Keratinocyte (primary cell): Measurements from ENCODE around the gene NCOA4. TPM values are rescaled to one million over a fixed set of nuclear protein-coding genes. Genes with fewer than 3 reads are reported as not detected.

ENCODE experiments used
- DNase-seq: peaks from one replicate; pipeline ENCODE4 v3.0.0-alpha.2; 2011; ENCODE audit warnings: low read depth, missing footprints, low spot score
- FAIRE-seq: peaks from 2 replicates; lab custom pipeline; 2011; peaks lifted over from hg19 to GRCh38; lab: Jason Lieb, UNC
- H2AFZ ChIP-seq: 2 replicates; pipeline ENCODE4 v1.6.0; 2012; ENCODE audit warnings: low read length, control low read depth, inconsistent platforms; ENCODE audit not compliant: control insufficient read depth
- H3K27ac ChIP-seq: 2 replicates; pipeline ENCODE4 v1.5.1; 2011; ENCODE audit warnings: low read length; ENCODE audit not compliant: control insufficient read depth, insufficient read depth
- H3K27me3 ChIP-seq: 3 replicates; pipeline ENCODE4 v1.6.0; 2011; ENCODE audit warnings: low read length; ENCODE audit not compliant: control insufficient read depth, insufficient read depth; ENCODE audit errors: extremely low read depth
- H3K36me3 ChIP-seq, 2 experiments: 2 replicates in 1 of 2; 3 replicates in 1 of 2; pipeline ENCODE4 v1.5.1; 2011; ENCODE audit warnings: low read length in 2 of 2, mild to moderate bottlenecking in 1 of 2; ENCODE audit not compliant: control insufficient read depth in 2 of 2, insufficient read depth in 2 of 2; ENCODE audit errors: extremely low read depth in 1 of 2
- H3K4me1 ChIP-seq: 3 replicates; pipeline ENCODE4 v1.5.1; 2011; ENCODE audit warnings: low read length; ENCODE audit not compliant: control insufficient read depth, insufficient read depth; ENCODE audit errors: extremely low read depth
- H3K4me2 ChIP-seq: 3 replicates; pipeline ENCODE4 v1.6.0; 2011; ENCODE audit warnings: low read depth, low read length; ENCODE audit not compliant: control insufficient read depth, insufficient read depth; ENCODE audit errors: extremely low read depth
- H3K4me3 ChIP-seq, 3 experiments: fragments of 200-600 bp in 1 of 3; sonication (generic) in 1 of 3; 2 replicates in 2 of 3; 3 replicates in 1 of 3; pipeline ENCODE4 v1.5.1; 2011 to 2016; ENCODE audit warnings: low read length in 3 of 3, mild to moderate bottlenecking in 3 of 3, control low read depth in 2 of 3, inconsistent platforms in 1 of 3, low read depth in 1 of 3, mixed read lengths in 1 of 3, mixed run types in 1 of 3, moderate library complexity in 1 of 3; ENCODE audit not compliant: control insufficient read depth in 2 of 3, insufficient read depth in 2 of 3; ENCODE audit errors: extremely low read depth in 1 of 3
- H3K79me2 ChIP-seq: 2 replicates; pipeline ENCODE4 v1.6.0; 2012; ENCODE audit warnings: low read length; ENCODE audit not compliant: control insufficient read depth, insufficient read depth
- H3K9ac ChIP-seq: 3 replicates; pipeline ENCODE4 v1.6.0; 2011; ENCODE audit warnings: low read length; ENCODE audit not compliant: control insufficient read depth, insufficient read depth; ENCODE audit errors: extremely low read depth
- H3K9me1 ChIP-seq: 3 replicates; pipeline ENCODE4 v1.6.0; 2011; ENCODE audit warnings: low read length; ENCODE audit not compliant: control insufficient read depth, insufficient read depth; ENCODE audit errors: extremely low read depth
- H3K9me3 ChIP-seq: 2 replicates; pipeline ENCODE4 v1.5.1; 2012; ENCODE audit warnings: low read depth, low read length; ENCODE audit not compliant: control insufficient read depth
- H4K20me1 ChIP-seq: 3 replicates; pipeline ENCODE4 v1.6.0; 2011; ENCODE audit warnings: low read length; ENCODE audit not compliant: control insufficient read depth, insufficient read depth; ENCODE audit errors: extremely low read depth
- CTCF ChIP-seq, 3 experiments: IDR thresholded peaks in 1 of 3; conservative IDR thresholded peaks in 1 of 3; optimal IDR thresholded peaks in 1 of 3; 2 replicates in 2 of 3; 3 replicates in 1 of 3; pipeline versions ENCODE3 to v1.5.1; 2011; ENCODE audit warnings: low read length in 3 of 3, mild to moderate bottlenecking in 3 of 3, moderate library complexity in 2 of 3, control low read depth in 1 of 3, inconsistent platforms in 1 of 3; ENCODE audit not compliant: insufficient read depth in 2 of 3; ENCODE audit errors: extremely low read depth in 1 of 3
- EZH2 ChIP-seq: IDR thresholded peaks from one replicate; pipeline ENCODE4 v1.6.1; 2012; ENCODE audit warnings: inconsistent platforms, mild to moderate bottlenecking, low read length, moderate library complexity
- dilution Hi-C: fragments of 300-500 bp; cut with MboI; formaldehyde crosslinking; loops from one replicate; pipeline ENCODE4 v1.7.0; 2020; ENCODE audit warnings: low sequenced_read_pairs; ENCODE audit not compliant: extremely low pct_ligation_motif_present
- polyA plus RNA-seq, 5 experiments: library from polyadenylated mRNA; depleted of rRNA in 3 of 5; stranded (reverse) in 3 of 5; stranded (forward) in 1 of 5; unstranded in 1 of 5; fragments of >200 nt; gene quantifications; 1 replicate in 1 of 5; 2 replicates in 3 of 5; 3 replicates in 1 of 5; pipeline versions ENCODE4 v1.2.1 to v1.2.3, GENCODE V29; 2011 to 2012; ENCODE audit warnings: missing spikeins in 2 of 5, low read depth in 1 of 5, low replicate concordance in 1 of 5

Gene NCOA4
- polyA plus RNA-seq, 1 donor (not counting 4 experiments of a cell fraction or from before 2014, with no cell fraction given): 179 TPM

GRCh38 chr10:46024948-46025347 is 5.5 kb downstream of the NCOA4 start:
- no peak overlapping the region for H3K4me2 ChIP-seq
- H3K9ac ChIP-seq: no peak overlapping the region
- no peak overlapping the region for H3K27ac ChIP-seq
- no peak for DNase-seq
- dilution Hi-C loops: no loop called here
- H3K4me1 ChIP-seq: peaks cover 36% of the 10 kb centered on the region
- no peak overlapping the region for H3K4me3 ChIP-seq
- TF ChIP-seq EZH2 (no peak), CTCF (optimal IDR thresholded peaks at IDR 0.05 in 1 of 3, IDR thresholded peaks at IDR 0.05 in 1 of 3, conservative IDR thresholded peaks at IDR 0.05 in 1 of 3; ENCODE audit: extremely low read depth in 1 of 3, insufficient read depth in 2 of 3, low read length in 3 of 3) (no peak)
- no peak overlapping the region for H2AFZ ChIP-seq
- H3K79me2 ChIP-seq: peaks cover 100% of the 10 kb centered on the region
- no peaks in the 10 kb centered on the region for H3K9me3 ChIP-seq
- H3K27me3 ChIP-seq: no peaks in the 10 kb centered on the region
- H3K36me3 ChIP-seq: no peaks in the 10 kb centered on the region
- peaks cover 42% of the 10 kb centered on the region for H4K20me1 ChIP-seq
- H3K9me1 ChIP-seq: peaks cover 4% of the 10 kb centered on the region
- no peak for FAIRE-seq

- TF ChIP-seq EZH2 (no peak), CTCF (optimal IDR thresholded peaks at IDR 0.05 in 1 of 3, IDR thresholded peaks at IDR 0.05 in 1 of 3, conservative IDR thresholded peaks at IDR 0.05 in 1 of 3; ENCODE audit: extremely low read depth in 1 of 3, insufficient read depth in 2 of 3, low read length in 3 of 3) (peak in 1 of 3 experiments; percentile 21)
- peak overlapping the region; percentile 84 for H3K27ac ChIP-seq
- peaks cover 100% of the 10 kb centered on the region for H3K79me2 ChIP-seq
- no peaks in the 10 kb centered on the region for H3K9me3 ChIP-seq
- peak overlapping the region; percentile 88 for H3K4me2 ChIP-seq
- DNase-seq (no peak), FAIRE-seq (no peak)
- peak overlapping the region; percentile 66 for H2AFZ ChIP-seq
- H3K4me3 ChIP-seq: peak overlapping the region; percentile 60 to 72 (median 70)
- H3K9me1 ChIP-seq: peaks cover 8% of the 10 kb centered on the region
- H3K27me3 ChIP-seq: no peaks in the 10 kb centered on the region
- H3K4me1 ChIP-seq: peaks cover 36% of the 10 kb centered on the region
- dilution Hi-C loops: no loop called here
- H3K36me3 ChIP-seq: no peaks in the 10 kb centered on the region
- H3K9ac ChIP-seq: peak overlapping the region; percentile 81
- H4K20me1 ChIP-seq: peaks cover 48% of the 10 kb centered on the region
These were observed 7.3 kb downstream of the NCOA4 start for GRCh38 chr10:46022978-46023702.
